ENCODE results near the gene XYLB. TPM values are rescaled to one million over a fixed set of nuclear protein-coding genes. Genes with fewer than 3 reads are reported as not detected.

XYLB gene
- total RNA-seq, 2 experiments from 2014 or later: 5.3 to 7.2 TPM

DNA sequence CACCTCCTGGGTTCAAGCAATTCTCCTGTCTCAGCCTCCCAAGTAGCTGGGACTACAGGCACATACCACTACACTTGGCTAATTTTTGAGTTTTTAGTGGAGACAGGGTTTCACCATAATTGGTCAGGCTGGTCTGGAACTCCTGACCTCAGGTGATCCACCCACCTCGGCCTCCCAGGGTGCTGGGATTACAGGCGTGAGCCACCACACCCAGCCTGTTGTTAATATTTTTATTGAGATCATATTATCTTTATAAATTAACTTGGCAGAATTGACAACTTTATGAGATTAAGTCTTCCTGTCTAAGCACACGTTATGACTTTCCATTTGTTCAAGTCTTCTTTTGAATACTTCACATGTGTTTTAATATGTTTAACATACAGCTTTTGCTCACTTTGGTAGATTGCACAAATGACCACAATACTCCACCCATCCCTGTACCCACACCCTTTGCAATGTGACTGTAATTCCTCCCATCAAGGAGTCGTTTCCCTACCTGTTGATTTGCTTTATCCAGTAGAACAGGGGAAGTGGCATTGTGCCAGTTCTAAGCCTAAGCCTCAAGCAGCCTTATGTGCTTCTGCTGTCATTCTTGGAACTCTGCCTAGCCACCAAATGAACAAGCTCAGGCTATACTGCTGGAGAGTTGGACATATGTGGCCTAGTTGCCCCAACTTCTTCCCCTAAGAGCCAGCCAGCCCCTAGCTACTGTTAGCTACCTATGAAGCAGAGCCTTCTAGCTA is 8.2 kb downstream of the XYLB start:
- intact Hi-C loops (cut with micrococcal nuclease; ENCODE audit: unreplicated experiment): no loop called here
- ChIA-PET POLR2A (interaction anchor here (1.7 kb wide), 1 partner anchor 15 kb away, joined by 4 read pairs; no protein-coding TSS in a partner anchor), CTCF (ENCODE audit: unreplicated experiment) (no interaction called here)
- Histone ChIP-seq H3K4me1 (ENCODE audit: insufficient read depth, low read length, poor library complexity, severe bottlenecking) (no peaks in the 10 kb centered on the region), H2AFZ (ENCODE audit: low read length) (no peak overlapping the region), H3K27ac (ENCODE audit: low read depth, low read length, poor library complexity, severe bottlenecking) (no peak overlapping the region), H3K4me2 (ENCODE audit: low read length) (no peak overlapping the region), H3K9me3 (ENCODE audit: low read length) (no peaks in the 10 kb centered on the region), H3K9me2 (ENCODE audit: insufficient read depth, low read length) (no peaks in the 10 kb centered on the region), H3K4me3 (ENCODE audit: low read depth, low read length, poor library complexity, severe bottlenecking) (no peak overlapping the region), H3K79me2 (ENCODE audit: insufficient read depth, low read depth, low read length) (no peaks in the 10 kb centered on the region), H3K36me3 (ENCODE audit: insufficient read depth, low read length) (peaks cover 14% of the 10 kb centered on the region), H4K20me1 (ENCODE audit: insufficient read depth, low read length) (no peaks in the 10 kb centered on the region)
- DNase-seq (ENCODE audit: low spot score): no peak
- no TSS peak for BruUV-seq (replicated peaks)
- no peak for TF ChIP-seq EZH2phosphoT487 (IDR thresholded peaks at IDR 0.05; ENCODE audit: borderline replicate concordance, low read depth, low read length)
- TF ChIP-seq, protein P1, sequence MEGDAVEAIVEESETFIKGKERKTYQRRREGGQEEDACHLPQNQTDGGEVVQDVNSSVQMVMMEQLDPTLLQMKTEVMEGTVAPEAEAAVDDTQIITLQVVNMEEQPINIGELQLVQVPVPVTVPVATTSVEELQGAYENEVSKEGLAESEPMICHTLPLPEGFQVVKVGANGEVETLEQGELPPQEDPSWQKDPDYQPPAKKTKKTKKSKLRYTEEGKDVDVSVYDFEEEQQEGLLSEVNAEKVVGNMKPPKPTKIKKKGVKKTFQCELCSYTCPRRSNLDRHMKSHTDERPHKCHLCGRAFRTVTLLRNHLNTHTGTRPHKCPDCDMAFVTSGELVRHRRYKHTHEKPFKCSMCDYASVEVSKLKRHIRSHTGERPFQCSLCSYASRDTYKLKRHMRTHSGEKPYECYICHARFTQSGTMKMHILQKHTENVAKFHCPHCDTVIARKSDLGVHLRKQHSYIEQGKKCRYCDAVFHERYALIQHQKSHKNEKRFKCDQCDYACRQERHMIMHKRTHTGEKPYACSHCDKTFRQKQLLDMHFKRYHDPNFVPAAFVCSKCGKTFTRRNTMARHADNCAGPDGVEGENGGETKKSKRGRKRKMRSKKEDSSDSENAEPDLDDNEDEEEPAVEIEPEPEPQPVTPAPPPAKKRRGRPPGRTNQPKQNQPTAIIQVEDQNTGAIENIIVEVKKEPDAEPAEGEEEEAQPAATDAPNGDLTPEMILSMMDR (conservative IDR thresholded peaks at IDR 0.05; ENCODE audit: low read length): no peak

DNA sequence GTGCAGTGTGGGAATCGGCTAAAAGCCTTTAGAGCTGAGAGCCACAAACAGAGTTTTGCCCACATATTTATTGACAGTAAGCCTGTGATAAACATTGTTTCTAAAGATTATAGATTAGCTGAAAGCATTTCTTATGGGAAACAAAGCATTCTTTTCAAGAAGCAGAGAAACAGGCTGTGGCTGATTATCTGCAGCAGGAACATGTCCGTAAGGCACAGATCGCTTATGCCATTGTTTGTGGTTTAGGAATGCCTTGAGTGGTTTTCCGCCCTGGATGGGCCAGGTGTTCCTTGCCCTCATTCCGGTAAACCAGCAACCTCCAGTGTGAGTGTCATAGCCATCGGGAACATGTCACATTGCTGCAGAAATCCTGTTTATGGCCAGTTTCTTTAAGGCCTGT is 12.5 kb downstream of the XYLB start:
- Histone ChIP-seq H3K36me3 (ENCODE audit: insufficient read depth, low read length) (peaks cover 4% of the 10 kb centered on the region; the same call in 1 of the 2 replicates), H3K4me3 (ENCODE audit: low read depth, low read length, poor library complexity, severe bottlenecking) (no peak overlapping the region), H3K9me3 (ENCODE audit: low read length) (no peaks in the 10 kb centered on the region), H3K4me1 (ENCODE audit: insufficient read depth, low read length, poor library complexity, severe bottlenecking) (no peaks in the 10 kb centered on the region), H3K27ac (ENCODE audit: low read depth, low read length, poor library complexity, severe bottlenecking) (no peak overlapping the region), H3K79me2 (ENCODE audit: insufficient read depth, low read depth, low read length) (no peaks in the 10 kb centered on the region), H4K20me1 (ENCODE audit: insufficient read depth, low read length) (no peaks in the 10 kb centered on the region), H3K9me2 (ENCODE audit: insufficient read depth, low read length) (no peaks in the 10 kb centered on the region), H3K4me2 (ENCODE audit: low read length) (no peak overlapping the region), H2AFZ (ENCODE audit: low read length) (no peak overlapping the region)
- DNase-seq (ENCODE audit: low spot score): no peak
- intact Hi-C loops (cut with micrococcal nuclease; ENCODE audit: unreplicated experiment): no loop called here
- no TSS peak for BruUV-seq (replicated peaks)
- TF ChIP-seq, protein P1 (conservative IDR thresholded peaks at IDR 0.05; ENCODE audit: low read length): no peak
- no peak for TF ChIP-seq EZH2phosphoT487 (IDR thresholded peaks at IDR 0.05; ENCODE audit: borderline replicate concordance, low read depth, low read length)
- POLR2A ChIA-PET: interaction anchor here (0.6 kb wide), 1 partner anchor 138 kb away, joined by 8 read pairs; no protein-coding TSS in a partner anchor
- CTCF ChIA-PET (ENCODE audit: unreplicated experiment): no interaction called here

DNA sequence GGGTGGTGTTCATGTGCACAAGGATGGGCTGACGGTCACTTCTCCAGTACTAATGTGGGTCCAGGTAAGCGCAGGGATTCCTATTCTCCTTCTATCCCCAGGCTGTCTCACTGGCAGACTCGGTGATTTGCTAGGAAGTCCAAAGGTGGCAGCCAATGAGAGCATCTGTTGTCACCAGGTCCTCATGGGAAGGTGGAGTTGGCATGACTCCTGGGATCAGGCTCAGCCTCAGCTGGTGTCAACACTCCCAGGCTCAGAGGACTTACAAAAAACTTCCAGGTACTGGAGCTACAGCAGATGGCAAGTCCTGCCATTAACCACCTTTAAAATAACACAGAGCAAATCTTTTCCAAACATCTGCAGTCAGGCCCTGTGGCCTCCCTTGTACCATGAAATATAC is 13.8 kb downstream of the XYLB start:
- no peak overlapping the region for H3K27ac ChIP-seq (ENCODE audit: low read depth, low read length, poor library complexity, severe bottlenecking)
- no peaks in the 10 kb centered on the region for H3K9me3 ChIP-seq (ENCODE audit: low read length)
- no peaks in the 10 kb centered on the region for H4K20me1 ChIP-seq (ENCODE audit: insufficient read depth, low read length)
- H3K4me3 ChIP-seq (ENCODE audit: low read depth, low read length, poor library complexity, severe bottlenecking): no peak overlapping the region
- no peak for DNase-seq (ENCODE audit: low spot score)
- TF ChIP-seq, protein P1 (conservative IDR thresholded peaks at IDR 0.05; ENCODE audit: low read length): no peak
- no peak for TF ChIP-seq EZH2phosphoT487 (IDR thresholded peaks at IDR 0.05; ENCODE audit: borderline replicate concordance, low read depth, low read length)
- H2AFZ ChIP-seq (ENCODE audit: low read length): no peak overlapping the region
- intact Hi-C loops (cut with micrococcal nuclease; ENCODE audit: unreplicated experiment): no loop called here
- ChIA-PET CTCF (ENCODE audit: unreplicated experiment) (no interaction called here), POLR2A (no interaction called here)
- H3K9me2 ChIP-seq (ENCODE audit: insufficient read depth, low read length): no peaks in the 10 kb centered on the region
- no TSS peak for BruUV-seq (replicated peaks)
- no peak overlapping the region for H3K4me2 ChIP-seq (ENCODE audit: low read length)
- no peaks in the 10 kb centered on the region for H3K79me2 ChIP-seq (ENCODE audit: insufficient read depth, low read depth, low read length)
- H3K36me3 ChIP-seq (ENCODE audit: insufficient read depth, low read length): peaks cover 4% of the 10 kb centered on the region; the same call in 1 of the 2 replicates
- no peaks in the 10 kb centered on the region for H3K4me1 ChIP-seq (ENCODE audit: insufficient read depth, low read length, poor library complexity, severe bottlenecking)

Measured in OCI-LY7 (cell line).